CD4-positive, alpha-beta T cell treated with Interleukin-17A for 4 hours (primary cell): ENCODE measurements around the gene TAOK1.

Source experiments
- DNase-seq: peaks from one replicate; pipeline ENCODE4 v3.0.0-alpha.2; 2020; ENCODE audit warnings: mixed read lengths

TAOK1 gene

DNA sequence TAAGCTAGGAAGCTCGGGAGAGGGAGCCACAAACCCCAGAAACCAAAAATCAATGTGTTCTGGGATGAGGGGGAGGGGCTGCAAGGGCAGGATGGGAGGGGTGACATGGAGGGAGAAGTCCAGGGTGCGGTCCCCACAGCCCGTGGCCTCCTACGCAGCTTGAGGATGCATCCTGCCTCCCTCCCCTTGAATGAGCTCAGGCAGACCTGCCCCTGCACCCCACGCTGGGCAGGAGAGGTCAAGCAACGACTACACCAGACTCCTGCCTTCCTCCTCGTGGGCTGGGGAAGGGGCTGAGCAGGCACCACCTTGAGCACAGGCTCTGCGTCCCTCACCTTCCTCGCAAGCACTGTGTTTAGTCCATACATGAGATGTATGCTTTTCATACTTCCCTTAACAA, 206.6 kb downstream of the TAOK1 start:
- DNase-seq: no peak

DNA sequence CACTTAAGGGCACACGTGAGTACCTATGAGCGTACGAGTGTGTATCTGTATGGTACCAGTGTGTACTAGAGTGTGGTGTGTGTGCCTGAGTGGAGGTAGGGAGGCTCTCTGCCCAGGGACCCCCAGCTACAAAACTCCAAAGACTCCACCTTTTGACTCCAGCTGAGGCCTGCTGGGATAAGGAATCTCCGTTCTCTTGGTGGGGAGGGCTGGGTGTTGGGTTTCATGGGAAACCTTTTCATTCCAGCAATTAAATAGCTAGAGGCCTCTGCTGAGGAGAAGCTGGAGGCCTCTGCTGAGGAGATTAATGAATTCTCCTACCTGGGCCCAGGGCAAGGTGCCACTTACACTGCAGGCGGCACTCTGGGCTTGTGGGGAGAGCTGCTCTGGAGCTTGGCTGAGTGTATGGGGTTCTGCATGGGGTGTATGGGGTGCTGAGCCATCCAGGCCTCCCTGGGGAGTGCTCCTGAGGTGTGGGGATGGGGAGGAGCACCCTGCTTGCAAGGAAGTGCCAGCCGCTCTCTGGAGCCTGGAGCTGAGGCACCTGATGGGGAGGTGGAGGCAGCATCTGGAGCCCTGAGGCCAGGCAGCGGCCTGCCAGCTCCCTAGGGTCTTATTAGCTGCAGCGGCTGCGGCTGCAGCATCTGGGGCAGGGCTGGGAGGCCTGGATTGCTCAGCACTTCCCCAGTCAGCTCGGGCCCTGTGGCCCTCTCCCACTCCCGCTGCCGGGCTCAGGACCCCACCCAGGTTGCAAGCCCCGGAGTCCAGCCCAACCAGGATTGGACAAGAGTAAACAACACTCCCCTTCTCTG, 207.4 kb downstream of the TAOK1 start:
- DNase-seq: no peak
